HL-60/S4 (cell line): Measurements from ENCODE around the gene CCS.
"Not testable (repeated sequence)": the region's sequence is repeated elsewhere in the genome, so short reads cannot be mapped to it uniquely, and the experiment has no call there.

Experiments used
- in situ Hi-C: fragments of 300-500 bp; cut with MboI; formaldehyde crosslinking; loops from 2 replicates; pipeline ENCODE4 v1.14.3; 2022; ENCODE audit warnings: low sequenced_read_pairs

CCS gene

GRCh38 chr11:66592457-66593302 lies at the start of gene CCS, which contains the start of gene CCDC87:
Gene CCS, plus strand, starts transcription at chr11:66593185. Its CDS starts 77 bp downstream, at chr11:66593262.
Gene CCDC87, minus strand, starts transcription at chr11:66593063. Its CDS starts 48 bp downstream, at chr11:66593015.
- in situ Hi-C loops, result no loop called here

GRCh38 chr11:66543263-66544107 lies 49.5 kb upstream of the CCS start:
- in situ Hi-C loops, result no loop called here

- in situ Hi-C loops, result not testable (repeated sequence)
Measured at GRCh38 chr11:66544952-66545351, 48.0 kb upstream of the CCS start.

GRCh38 chr11:66545701-66546367 lies 47.2 kb upstream of the CCS start, which contains the start of gene ZDHHC24:
Gene ZDHHC24, minus strand, starts transcription at chr11:66546048. Its CDS starts 45 bp downstream, at chr11:66546003.
- in situ Hi-C loops, result no loop called here

- in situ Hi-C loops, result no loop called here
Measured at GRCh38 chr11:66546368-66546965, 46.5 kb upstream of the CCS start, which contains the start of gene ACTN3. Gene ACTN3, plus strand, starts transcription at chr11:66546903. Its CDS starts 35 bp downstream, at chr11:66546938.

GRCh38 chr11:66546966-66547661 lies 45.9 kb upstream of the CCS start:
- in situ Hi-C loops, result no loop called here

- in situ Hi-C loops, result no loop called here
Measured at GRCh38 chr11:66547662-66548009, 45.3 kb upstream of the CCS start.

- in situ Hi-C loops, result no loop called here
Measured at GRCh38 chr11:66548041-66548440, 44.9 kb upstream of the CCS start.

GRCh38 chr11:66548774-66549630 lies 44.0 kb upstream of the CCS start:
- in situ Hi-C loops, result no loop called here

- in situ Hi-C loops, result no loop called here
Measured at GRCh38 chr11:66549696-66550095, 43.3 kb upstream of the CCS start.

- in situ Hi-C loops, result no loop called here
Measured at GRCh38 chr11:66550887-66551286, 42.1 kb upstream of the CCS start.

GRCh38 chr11:66554602-66555001 lies 38.4 kb upstream of the CCS start:
- in situ Hi-C loops, result no loop called here

- in situ Hi-C loops, result no loop called here
Measured at GRCh38 chr11:66555416-66555815, 37.6 kb upstream of the CCS start.

GRCh38 chr11:66556086-66556485 lies 36.9 kb upstream of the CCS start:
- in situ Hi-C loops, result no loop called here

GRCh38 chr11:66557733-66558326 lies 35.2 kb upstream of the CCS start:
- in situ Hi-C loops, result no loop called here

GRCh38 chr11:66559142-66559865 lies 33.7 kb upstream of the CCS start:
- in situ Hi-C loops, result no loop called here

GRCh38 chr11:66559866-66560676 lies 32.9 kb upstream of the CCS start:
- in situ Hi-C loops, result no loop called here
